Large intestine (tissue), 3 donors: Measurements from ENCODE around the gene ATRIP. TPM values are rescaled to one million over a fixed set of nuclear protein-coding genes. Genes with fewer than 3 reads are reported as not detected.
"Not testable (repeated sequence)": the region's sequence is repeated elsewhere in the genome, so short reads cannot be mapped to it uniquely, and the experiment has no call there.

Experiments used
- DNase-seq, 2 donors: peaks; one replicate each; pipeline versions ENCODE4 v3.0.0 to v3.0.0-alpha.2; 2013
- H3K27ac ChIP-seq: one replicate; pipeline ENCODE4 v1.5.1; 2013; ENCODE audit warnings: low read length
- H3K27me3 ChIP-seq: 2 replicates; pipeline ENCODE4 v1.6.1; 2013; ENCODE audit warnings: low read length; ENCODE audit not compliant: control insufficient read depth, insufficient read depth
- H3K36me3 ChIP-seq: 2 replicates; pipeline ENCODE4 v1.6.1; 2013; ENCODE audit warnings: low read length; ENCODE audit not compliant: control insufficient read depth, insufficient read depth
- H3K4me1 ChIP-seq: one replicate; pipeline ENCODE4 v1.6.1; 2013; ENCODE audit warnings: low read length; ENCODE audit not compliant: control insufficient read depth, insufficient read depth
- H3K4me3 ChIP-seq: one replicate; pipeline ENCODE4 v1.5.1; 2013; ENCODE audit warnings: low read length
- H3K9me3 ChIP-seq: one replicate; pipeline ENCODE4 v1.6.1; 2013; ENCODE audit warnings: mild to moderate bottlenecking, low read depth, low read length, moderate library complexity; ENCODE audit not compliant: control insufficient read depth
- WGBS: methylation state at CpG from one replicate; pipeline ENCODE4 v1.1.5; 2013; ENCODE audit warnings: low lambda C conversion rate; ENCODE audit not compliant: insufficient coverage; 5-methylcytosine and 5-hydroxymethylcytosine counted together
- polyA plus RNA-seq: library from polyadenylated mRNA; unstranded; fragments of 120-200 nt; gene quantifications from one replicate; pipeline ENCODE4 v1.2.1, GENCODE V29; 2013

ATRIP gene
- polyA plus RNA-seq, 1 donor = 6.6 TPM

DNA sequence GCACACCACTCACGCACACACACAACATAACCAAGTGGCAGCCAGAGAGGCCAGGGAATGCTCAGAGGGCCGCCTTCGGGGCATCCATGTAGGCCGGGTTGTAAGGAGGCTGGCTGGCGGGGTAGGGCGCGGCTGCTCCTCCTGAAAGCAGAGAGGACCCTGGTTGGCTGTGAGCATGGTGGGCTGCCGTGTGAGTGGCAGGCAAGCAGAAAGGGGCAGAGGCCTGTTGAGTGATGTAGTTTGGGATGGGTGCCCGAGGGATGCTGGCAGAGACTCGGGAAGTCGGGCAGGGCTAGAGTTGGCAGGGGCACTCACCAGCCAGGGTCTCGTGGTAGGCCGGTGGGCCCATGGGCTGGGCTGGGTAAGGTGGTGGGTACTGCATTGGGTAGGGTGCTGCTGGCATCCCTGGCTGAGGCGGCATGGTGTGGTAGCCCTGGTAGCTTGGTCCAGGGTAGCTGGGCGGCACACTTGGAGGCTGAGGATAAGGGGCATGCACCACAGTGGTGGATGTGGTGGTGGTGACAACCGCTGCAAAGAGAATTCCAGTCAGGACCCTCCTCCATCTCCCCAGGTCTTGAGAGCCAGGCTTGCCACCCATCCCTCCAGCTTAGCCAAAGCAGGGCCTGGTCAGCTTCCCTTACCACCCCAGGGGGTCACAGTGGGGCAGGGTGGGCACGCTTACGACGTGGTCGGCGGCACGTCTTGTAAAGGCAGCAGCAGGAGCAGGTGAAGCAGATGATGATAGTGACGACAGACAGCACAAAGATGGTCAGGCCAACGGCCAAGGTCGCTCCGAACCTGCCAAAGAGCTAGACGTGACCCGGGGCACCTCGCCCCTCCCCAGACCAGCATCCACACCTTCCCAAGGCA, 22.7 kb downstream of the ATRIP start:
- H3K36me3 ChIP-seq = peaks cover 43% of the 10 kb centered on the region
- no peak overlapping the region for H3K4me3 ChIP-seq
- DNase-seq = no peak
- H3K27ac ChIP-seq = peak overlapping the region; percentile 34
- H3K4me1 ChIP-seq = peaks cover 76% of the 10 kb centered on the region
- H3K27me3 ChIP-seq = no peaks in the 10 kb centered on the region
- no CpG with 5 or more reads among the region's 29 CpGs for WGBS
- H3K9me3 ChIP-seq = no peaks in the 10 kb centered on the region

DNA sequence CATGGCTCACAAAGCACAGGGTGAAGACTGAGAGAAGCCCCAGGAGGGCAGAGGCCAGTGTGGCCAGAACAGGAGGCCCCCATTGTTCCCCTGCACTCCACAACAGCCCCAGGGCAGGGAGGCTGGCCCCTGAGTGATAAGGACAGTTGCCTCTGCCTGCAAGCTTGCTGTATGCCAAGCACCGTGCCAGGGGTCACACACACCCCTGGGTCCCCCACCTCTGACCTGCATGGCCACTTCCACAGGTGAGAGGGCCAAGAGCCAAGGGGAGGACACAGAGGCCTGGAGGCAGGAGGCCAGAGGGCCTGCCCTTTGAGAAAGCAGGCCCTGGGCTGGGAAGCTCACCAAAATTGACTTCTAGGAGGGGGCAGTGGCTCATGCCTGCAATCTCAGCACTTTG, 23.7 kb downstream of the ATRIP start:
- DNase-seq = peak in 1 of 2 donors; percentile 42
- Histone ChIP-seq H3K36me3 (peaks cover 40% of the 10 kb centered on the region), H3K27me3 (no peaks in the 10 kb centered on the region), H3K4me3 (no peak overlapping the region), H3K9me3 (no peaks in the 10 kb centered on the region), H3K4me1 (peaks cover 78% of the 10 kb centered on the region), H3K27ac (peak overlapping the region; percentile 34)
- no CpG with 5 or more reads among the region's 1 CpG for WGBS

DNA sequence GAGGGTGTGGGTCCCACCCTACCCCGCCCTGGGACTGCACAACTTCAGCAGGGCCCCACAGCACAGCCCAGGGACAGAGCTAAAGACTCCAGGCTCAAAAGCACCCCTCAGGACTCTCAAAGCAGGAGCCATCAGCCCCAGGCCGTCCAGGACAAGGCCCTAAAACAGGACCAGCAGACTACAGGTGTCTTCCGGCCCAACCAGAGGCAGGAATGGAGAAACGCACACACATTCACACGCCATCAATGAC, 26.1 kb downstream of the ATRIP start:
- no peak for DNase-seq
- Histone ChIP-seq H3K27ac (peak overlapping the region; percentile 95), H3K36me3 (peaks cover 30% of the 10 kb centered on the region), H3K9me3 (no peaks in the 10 kb centered on the region), H3K4me1 (peaks cover 55% of the 10 kb centered on the region), H3K4me3 (peak overlapping the region; percentile 69), H3K27me3 (no peaks in the 10 kb centered on the region)
- no CpG with 5 or more reads among the region's 5 CpGs for WGBS

DNA sequence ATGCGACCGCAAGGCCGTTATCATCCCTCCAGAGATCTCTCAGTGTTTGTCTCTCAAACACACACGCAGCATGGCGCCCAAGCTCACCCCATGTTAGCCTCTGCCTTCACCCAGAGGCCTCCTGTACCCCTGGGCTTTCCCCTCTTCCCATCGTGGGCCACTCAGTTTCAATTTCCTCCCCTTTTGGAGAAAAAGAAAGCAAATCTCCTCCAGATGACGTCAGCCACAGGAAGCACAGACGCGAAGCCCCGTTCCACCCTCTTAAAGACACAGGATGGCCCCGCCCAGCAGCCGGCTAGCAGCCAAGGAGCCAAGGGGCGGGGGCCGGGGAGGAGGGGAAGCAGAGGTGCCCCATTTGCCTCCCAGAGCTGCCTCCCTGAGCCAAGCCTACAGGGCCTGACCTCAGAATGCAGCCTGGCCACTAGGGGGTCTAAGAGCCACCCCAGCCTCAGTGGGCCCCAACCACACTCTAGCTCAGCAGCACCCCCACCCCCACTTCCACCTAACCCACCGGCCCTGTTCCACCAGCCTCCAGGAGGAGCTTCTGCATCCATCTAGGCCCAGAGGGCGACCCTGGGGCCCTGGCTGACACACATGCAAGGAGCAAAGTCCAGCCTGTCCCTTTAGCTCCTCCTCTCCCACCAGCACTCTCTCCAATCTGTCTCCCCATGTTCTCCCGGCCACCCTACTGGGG, 26.5 kb downstream of the ATRIP start:
- DNase-seq = peak; percentile 95 to 99
- H3K4me1 ChIP-seq = peaks cover 53% of the 10 kb centered on the region

DNA sequence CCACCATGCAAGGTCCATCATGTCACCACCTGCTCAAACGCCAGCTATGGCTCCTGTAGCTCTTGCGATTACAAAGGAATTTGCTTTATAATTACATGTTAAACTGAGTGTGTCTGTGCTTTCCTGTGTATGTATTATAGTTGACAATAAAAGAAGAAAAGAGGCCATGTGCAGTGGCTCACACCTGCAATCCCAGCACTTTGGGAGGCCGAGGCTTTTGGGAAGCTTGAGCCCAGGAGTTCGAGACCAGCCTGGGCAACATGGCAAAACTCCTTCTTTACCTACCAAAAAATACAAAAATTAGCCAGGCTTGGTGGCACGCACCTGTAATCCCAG, 27.0 kb downstream of the ATRIP start:
- H3K4me3 ChIP-seq = no peak overlapping the region
- H3K9me3 ChIP-seq = no peaks in the 10 kb centered on the region
- no peaks in the 10 kb centered on the region for H3K27me3 ChIP-seq
- WGBS = 100% methylated on average over 1 of the region's 5 CpGs
- no peak for DNase-seq
- H3K36me3 ChIP-seq = peaks cover 21% of the 10 kb centered on the region
- H3K4me1 ChIP-seq = peaks cover 47% of the 10 kb centered on the region
- H3K27ac ChIP-seq = peak overlapping the region; percentile 95

More for the DNA sequence above, 26.5 kb downstream of the ATRIP start:
- Histone ChIP-seq H3K27ac (peak overlapping the region; percentile 95), H3K27me3 (no peaks in the 10 kb centered on the region), H3K36me3 (peaks cover 26% of the 10 kb centered on the region), H3K4me3 (peak overlapping the region; percentile 69), H3K9me3 (no peaks in the 10 kb centered on the region)
- WGBS = no CpG with 5 or more reads among the region's 17 CpGs

DNA sequence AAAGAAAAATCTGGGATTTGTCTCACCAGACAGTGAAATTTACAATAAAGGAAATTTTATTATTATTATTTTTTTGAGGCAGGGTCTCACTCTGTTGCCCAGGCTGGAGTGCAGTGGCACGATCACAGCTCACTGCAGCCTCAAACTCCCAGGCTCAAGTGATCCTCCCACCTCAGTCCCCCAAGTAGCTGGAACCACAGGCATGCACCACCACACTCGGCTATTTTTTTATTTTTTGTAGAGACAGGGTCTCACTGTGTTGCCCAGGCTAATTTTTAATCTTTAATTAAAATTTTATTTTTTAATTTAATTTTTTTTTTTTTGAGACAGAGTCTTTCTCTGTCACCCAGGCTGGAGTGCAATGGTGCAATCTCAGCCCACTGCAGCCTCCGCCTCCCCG, 27.5 kb downstream of the ATRIP start:
- not testable (repeated sequence) for DNase-seq, H3K4me3 ChIP-seq, H3K9me3 ChIP-seq, H3K27me3 ChIP-seq
- H3K27ac ChIP-seq = peak overlapping the region; percentile 95
- peaks cover 19% of the 10 kb centered on the region for H3K36me3 ChIP-seq
- no CpG with 5 or more reads among the region's 4 CpGs for WGBS
- H3K4me1 ChIP-seq = peaks cover 45% of the 10 kb centered on the region

DNA sequence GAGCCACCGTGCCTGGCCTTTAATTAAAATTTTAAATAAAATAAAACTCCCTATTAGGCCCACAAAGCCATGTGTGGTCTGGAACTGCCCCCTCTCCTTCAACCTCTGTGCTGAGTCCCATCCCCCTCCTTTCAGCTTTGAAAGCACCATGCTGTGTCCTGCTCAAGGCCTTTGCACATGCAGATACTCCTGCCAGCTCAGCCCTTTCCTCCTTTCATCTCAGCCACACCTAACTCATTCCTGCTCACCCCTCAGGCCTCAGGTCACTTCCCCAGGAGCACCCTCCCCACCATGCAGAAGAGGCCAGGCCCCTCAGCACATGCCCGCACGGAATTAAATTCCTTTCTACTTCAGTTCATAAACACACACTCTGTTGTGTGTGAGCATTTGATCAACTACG, 28.1 kb downstream of the ATRIP start:
- Histone ChIP-seq H3K36me3 (peaks cover 15% of the 10 kb centered on the region), H3K27me3 (no peaks in the 10 kb centered on the region), H3K9me3 (no peaks in the 10 kb centered on the region), H3K4me1 (peaks cover 40% of the 10 kb centered on the region), H3K27ac (peak overlapping the region; percentile 95), H3K4me3 (no peak overlapping the region)
- DNase-seq = peak; percentile 58 to 75
- 80% methylated on average over 1 of the region's 4 CpGs for WGBS

DNA sequence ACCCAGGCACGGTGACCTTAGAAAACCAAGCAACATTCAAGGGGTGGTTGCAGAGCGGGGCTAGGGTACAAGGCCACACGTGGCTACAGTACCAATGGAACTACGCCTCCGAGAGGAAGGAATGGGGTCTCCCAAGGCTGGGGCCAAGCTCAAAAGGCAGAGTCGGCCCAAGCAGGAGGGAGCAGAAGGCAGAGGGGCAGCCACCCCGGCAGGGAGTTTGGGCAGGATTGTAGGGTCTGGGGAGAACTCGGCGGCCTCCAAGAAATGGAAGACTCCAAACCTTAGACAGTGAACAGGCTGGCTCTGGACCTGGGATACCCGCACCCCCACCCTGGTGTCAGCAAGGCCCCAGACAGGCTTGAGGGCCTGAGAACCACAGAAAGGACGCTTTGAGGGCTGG, 28.7 kb downstream of the ATRIP start:
- Histone ChIP-seq H3K4me3 (no peak overlapping the region), H3K9me3 (no peaks in the 10 kb centered on the region), H3K27me3 (no peaks in the 10 kb centered on the region), H3K27ac (peak overlapping the region; percentile 95), H3K4me1 (peaks cover 35% of the 10 kb centered on the region), H3K36me3 (peaks cover 11% of the 10 kb centered on the region)
- no peak for DNase-seq
- no CpG with 5 or more reads among the region's 11 CpGs for WGBS

DNA sequence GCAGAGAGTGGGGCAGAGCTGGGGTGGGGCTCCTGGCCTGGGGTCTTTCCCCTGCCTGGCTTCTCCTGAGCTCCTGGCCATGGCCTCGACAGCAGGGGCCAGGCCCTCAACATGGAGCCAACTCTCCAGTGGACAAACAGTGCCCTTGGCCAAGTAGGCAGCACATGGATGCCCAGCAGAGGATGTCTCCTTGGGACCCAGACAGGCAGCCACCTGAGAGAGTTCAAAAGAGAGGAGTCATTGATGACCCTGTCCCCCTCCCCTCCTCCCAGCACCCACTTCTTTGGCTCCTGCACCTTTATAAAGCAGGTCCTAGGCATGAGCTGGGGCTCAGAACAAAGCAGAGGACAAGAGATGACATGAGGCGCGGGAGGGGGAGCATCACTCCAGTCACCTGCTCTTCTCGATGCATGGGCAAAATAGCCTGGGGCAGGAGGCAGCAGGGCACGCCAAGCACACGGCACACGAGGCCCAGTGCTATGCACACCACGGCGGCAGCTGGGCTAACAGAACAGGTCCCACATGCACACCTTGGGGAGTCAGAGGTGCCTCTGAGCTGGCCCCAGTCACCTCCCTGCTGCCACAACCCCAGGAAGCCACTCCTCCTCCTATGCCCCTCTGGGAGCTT, 30.0 kb downstream of the ATRIP start:
- Histone ChIP-seq H3K4me1 (peaks cover 23% of the 10 kb centered on the region), H3K27ac (no peak overlapping the region)
- no CpG with 5 or more reads among the region's 9 CpGs for WGBS

DNA sequence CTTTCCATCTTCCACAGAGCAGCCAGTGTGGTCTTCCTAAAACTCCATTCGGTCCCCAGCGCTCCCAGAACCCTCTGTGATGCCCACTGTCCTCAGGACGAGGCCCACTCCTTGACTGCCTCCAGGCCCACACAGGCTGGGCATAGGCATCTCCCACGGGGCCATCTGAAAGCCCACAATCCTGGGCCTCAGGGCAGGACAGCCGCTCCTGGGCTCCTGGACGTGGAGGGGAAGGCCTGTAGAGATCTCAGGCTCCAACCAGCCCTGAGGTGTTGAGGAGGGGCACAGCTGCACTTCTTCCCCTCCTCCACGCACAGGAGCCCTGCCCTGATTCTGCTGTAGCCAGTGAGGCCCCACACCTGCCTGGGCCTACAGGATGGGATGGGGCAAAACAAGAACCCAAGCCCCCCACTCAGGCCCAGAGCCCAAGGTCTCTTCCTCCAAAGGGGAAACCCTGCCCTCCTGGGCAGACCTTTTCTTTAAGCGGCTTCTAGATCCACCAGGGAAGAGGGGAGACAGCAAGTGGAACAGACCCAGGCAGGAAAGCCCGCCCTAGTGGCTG, 31.5 kb downstream of the ATRIP start:
- H3K27ac ChIP-seq = no peak overlapping the region
- peaks cover 19% of the 10 kb centered on the region for H3K4me1 ChIP-seq
- no CpG with 5 or more reads among the region's 9 CpGs for WGBS
- no peak for DNase-seq
- H3K9me3 ChIP-seq = no peaks in the 10 kb centered on the region
- H3K36me3 ChIP-seq = peaks cover 10% of the 10 kb centered on the region
- no peaks in the 10 kb centered on the region for H3K27me3 ChIP-seq
- H3K4me3 ChIP-seq = no peak overlapping the region

More for the DNA sequence above, 30.0 kb downstream of the ATRIP start:
- H3K36me3 ChIP-seq = peaks cover 10% of the 10 kb centered on the region
- no peaks in the 10 kb centered on the region for H3K27me3 ChIP-seq
- H3K4me3 ChIP-seq = no peak overlapping the region
- H3K9me3 ChIP-seq = no peaks in the 10 kb centered on the region
- DNase-seq = no peak
